Loucy (cell line): ENCODE data around the gene STAT3.

Experiments
- H2AFZ ChIP-seq: fragments of 200-600 bp; sonication (generic); 2 replicates; pipeline ENCODE4 v1.6.0; 2016; ENCODE audit warnings: antibody characterized with exemption, mild to moderate bottlenecking, low read length, moderate library complexity
- H3F3A ChIP-seq: fragments of 200-600 bp; 2 replicates; pipeline ENCODE4 v1.6.0; 2016; ENCODE audit warnings: antibody characterized with exemption, low read depth, mild to moderate bottlenecking
- H3K27me3 ChIP-seq: fragments of 200-600 bp; sonication (generic); 2 replicates; pipeline ENCODE4 v1.6.1; 2014; ENCODE audit warnings: low read length, mild to moderate bottlenecking; ENCODE audit not compliant: insufficient read depth, poor library complexity, severe bottlenecking
- H3K36me3 ChIP-seq: fragments of 200-600 bp; sonication (generic); 2 replicates; pipeline ENCODE4 v1.6.1; 2016; ENCODE audit warnings: low read length; ENCODE audit not compliant: insufficient read depth
- H3K4me1 ChIP-seq: fragments of 200-600 bp; sonication (generic); 2 replicates; pipeline ENCODE4 v1.5.1; 2014; ENCODE audit warnings: low read length, mild to moderate bottlenecking; ENCODE audit not compliant: insufficient read depth, poor library complexity, severe bottlenecking
- H3K4me2 ChIP-seq: fragments of 200-600 bp; sonication (generic); 2 replicates; pipeline ENCODE4 v1.6.0; 2014; ENCODE audit warnings: antibody characterized with exemption, low read length, low read depth, mild to moderate bottlenecking; ENCODE audit not compliant: poor library complexity, severe bottlenecking
- H3K4me3 ChIP-seq: fragments of 200-600 bp; sonication (generic); 2 replicates; pipeline ENCODE4 v1.5.1; 2014; ENCODE audit warnings: low read length, mild to moderate bottlenecking, mixed read lengths; ENCODE audit not compliant: poor library complexity, severe bottlenecking
- H3K79me2 ChIP-seq: fragments of 200-600 bp; sonication (generic); 2 replicates; pipeline ENCODE4 v1.6.1; 2014; ENCODE audit warnings: low read length; ENCODE audit not compliant: insufficient read depth
- H3K9ac ChIP-seq: fragments of 200-600 bp; sonication (generic); 2 replicates; pipeline ENCODE4 v1.6.0; 2014; ENCODE audit warnings: mild to moderate bottlenecking, low read depth, low read length, moderate library complexity; ENCODE audit not compliant: poor library complexity, severe bottlenecking
- H3K9me2 ChIP-seq: fragments of 200-600 bp; sonication (generic); replicated peaks from 2 replicates; pipeline ENCODE4 v1.6.1; 2016; ENCODE audit warnings: low read depth, low read length, mixed read lengths
- H3K9me3 ChIP-seq: fragments of 200-600 bp; sonication (generic); 2 replicates; pipeline ENCODE4 v1.6.1; 2014; ENCODE audit warnings: mild to moderate bottlenecking, antibody characterized with exemption, low read length, low read depth; ENCODE audit not compliant: insufficient read depth
- H4K20me1 ChIP-seq: fragments of 200-600 bp; sonication (generic); 2 replicates; pipeline ENCODE4 v1.6.0; 2014; ENCODE audit warnings: antibody characterized with exemption, low read length, mild to moderate bottlenecking; ENCODE audit not compliant: insufficient read depth, poor library complexity, severe bottlenecking
- EZH2phosphoT487 ChIP-seq: fragments of 200-600 bp; IDR thresholded peaks from 2 replicates; pipeline ENCODE4 v1.6.1; 2018; ENCODE audit warnings: antibody characterized with exemption, mild to moderate bottlenecking, moderate library complexity, borderline replicate concordance
- TF ChIP-seq, protein P1 (sequence below): fragments of 200-600 bp; sonication (generic); conservative IDR thresholded peaks from 2 replicates; pipeline ENCODE4 v1.5.1; 2014; ENCODE audit warnings: mild to moderate bottlenecking, antibody characterized with exemption, low read length

The STAT3 gene

DNA sequence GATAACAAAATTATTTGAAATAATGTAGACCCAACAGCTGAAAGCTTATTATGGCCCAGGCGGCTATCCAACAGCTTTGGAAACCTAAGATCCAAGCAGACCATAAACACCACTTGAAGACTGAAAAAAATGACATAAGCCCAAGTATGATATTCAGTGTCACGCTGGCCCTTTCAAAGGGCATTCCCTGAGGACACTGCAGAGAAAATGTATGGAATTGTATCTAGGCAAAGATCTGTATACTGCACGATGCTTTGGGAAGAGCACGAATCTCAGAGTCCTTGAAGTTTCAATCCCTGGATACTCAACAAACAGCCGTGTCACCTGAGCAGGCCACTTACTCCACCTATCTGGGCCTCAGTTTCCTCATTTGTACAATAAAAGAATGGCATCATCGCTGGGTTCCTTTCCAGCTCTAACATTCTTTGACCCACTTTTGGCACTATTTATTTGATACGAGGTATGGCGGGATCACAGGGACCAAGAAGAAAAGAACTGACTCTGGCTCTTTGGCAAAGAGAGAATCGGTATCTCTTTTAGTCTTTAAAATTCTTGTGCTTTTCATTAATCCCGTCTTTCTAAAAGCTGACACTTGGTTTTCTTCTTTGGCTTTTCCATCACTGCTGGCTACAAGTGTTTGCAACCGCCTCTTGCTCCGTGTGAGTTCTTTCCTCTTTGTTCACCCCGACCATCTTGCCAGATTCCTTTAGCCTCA lies 113.3 kb downstream of the STAT3 start:
- no peaks in the 10 kb centered on the region for H3K9me2 ChIP-seq
- peak overlapping the region; percentile 94 for H3K4me2 ChIP-seq

DNA sequence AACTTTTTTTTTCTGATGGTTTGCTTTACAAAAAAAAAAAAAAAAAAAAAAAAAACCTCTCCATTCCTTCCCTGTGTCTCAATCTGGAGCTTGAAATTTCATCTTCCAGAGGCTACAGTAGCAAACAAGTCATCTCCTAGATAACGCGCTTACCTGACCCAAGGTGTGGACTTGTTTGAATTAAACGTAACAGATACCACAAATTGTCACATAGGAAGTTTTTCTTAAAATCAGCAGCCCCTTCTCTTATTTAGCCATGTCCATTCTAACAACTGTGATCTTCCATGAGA lies 114.0 kb downstream of the STAT3 start:
- Histone ChIP-seq H4K20me1 (peaks cover 61% of the 10 kb centered on the region), H3K27me3 (no peaks in the 10 kb centered on the region), H3K79me2 (peaks cover 77% of the 10 kb centered on the region), H3F3A (no peaks in the 10 kb centered on the region), H3K9me2 (no peaks in the 10 kb centered on the region), H3K4me1 (peaks cover 71% of the 10 kb centered on the region), H3K9ac (peak overlapping the region; percentile 98), H3K4me3 (peak overlapping the region; percentile 97), H3K36me3 (no peaks in the 10 kb centered on the region), H2AFZ (no peak overlapping the region), H3K4me2 (peak overlapping the region; percentile 94), H3K9me3 (no peaks in the 10 kb centered on the region)
- TF ChIP-seq, protein P1, sequence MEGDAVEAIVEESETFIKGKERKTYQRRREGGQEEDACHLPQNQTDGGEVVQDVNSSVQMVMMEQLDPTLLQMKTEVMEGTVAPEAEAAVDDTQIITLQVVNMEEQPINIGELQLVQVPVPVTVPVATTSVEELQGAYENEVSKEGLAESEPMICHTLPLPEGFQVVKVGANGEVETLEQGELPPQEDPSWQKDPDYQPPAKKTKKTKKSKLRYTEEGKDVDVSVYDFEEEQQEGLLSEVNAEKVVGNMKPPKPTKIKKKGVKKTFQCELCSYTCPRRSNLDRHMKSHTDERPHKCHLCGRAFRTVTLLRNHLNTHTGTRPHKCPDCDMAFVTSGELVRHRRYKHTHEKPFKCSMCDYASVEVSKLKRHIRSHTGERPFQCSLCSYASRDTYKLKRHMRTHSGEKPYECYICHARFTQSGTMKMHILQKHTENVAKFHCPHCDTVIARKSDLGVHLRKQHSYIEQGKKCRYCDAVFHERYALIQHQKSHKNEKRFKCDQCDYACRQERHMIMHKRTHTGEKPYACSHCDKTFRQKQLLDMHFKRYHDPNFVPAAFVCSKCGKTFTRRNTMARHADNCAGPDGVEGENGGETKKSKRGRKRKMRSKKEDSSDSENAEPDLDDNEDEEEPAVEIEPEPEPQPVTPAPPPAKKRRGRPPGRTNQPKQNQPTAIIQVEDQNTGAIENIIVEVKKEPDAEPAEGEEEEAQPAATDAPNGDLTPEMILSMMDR: no peak
- TF ChIP-seq EZH2phosphoT487: no peak

More for the DNA sequence above, 113.3 kb downstream of the STAT3 start:
- Histone ChIP-seq H3K36me3 (no peaks in the 10 kb centered on the region), H3F3A (no peaks in the 10 kb centered on the region), H3K9me3 (no peaks in the 10 kb centered on the region), H4K20me1 (peaks cover 54% of the 10 kb centered on the region), H3K79me2 (peaks cover 70% of the 10 kb centered on the region), H3K27me3 (no peaks in the 10 kb centered on the region), H2AFZ (peak overlapping the region; percentile 66), H3K4me3 (peak overlapping the region; percentile 97), H3K9ac (peak overlapping the region; percentile 98), H3K4me1 (peaks cover 65% of the 10 kb centered on the region)
- no peak for TF ChIP-seq EZH2phosphoT487
- TF ChIP-seq, protein P1: no peak

DNA sequence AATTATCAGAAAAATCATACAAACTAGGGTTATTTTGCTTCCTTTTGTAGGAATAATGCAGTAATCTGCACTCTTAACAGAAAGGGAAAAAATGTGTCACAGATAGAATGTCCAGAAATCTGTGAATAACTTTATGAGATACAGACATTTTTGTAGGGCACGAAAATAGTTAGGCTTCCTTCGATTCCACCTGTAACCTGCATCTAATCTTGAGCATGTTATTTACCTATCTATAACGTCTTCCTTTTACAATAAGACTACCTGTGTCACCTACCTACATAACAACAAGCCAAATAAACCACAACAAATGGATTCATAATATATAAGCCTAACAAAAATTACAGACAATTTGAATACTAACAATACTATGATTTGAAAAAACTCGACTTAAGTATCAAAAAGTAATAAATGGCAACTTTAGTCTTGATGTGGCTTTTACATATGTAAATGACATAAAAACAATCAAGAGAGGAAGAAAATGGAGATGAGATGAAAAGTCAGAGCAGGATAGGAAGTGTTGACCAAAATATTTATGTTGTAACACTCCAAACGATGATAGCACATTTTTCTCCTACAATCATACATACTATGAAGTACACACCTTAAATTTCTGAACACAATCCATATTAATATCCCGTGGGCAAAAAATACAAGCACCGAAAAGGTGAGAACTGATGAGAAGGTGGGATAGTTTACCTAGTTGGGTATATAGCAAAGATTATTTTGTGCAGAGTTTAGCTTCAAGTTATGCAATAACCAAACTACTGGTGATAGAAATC lies 114.6 kb downstream of the STAT3 start:
- Histone ChIP-seq H4K20me1 (peaks cover 65% of the 10 kb centered on the region), H3K4me1 (peaks cover 73% of the 10 kb centered on the region), H3K36me3 (no peaks in the 10 kb centered on the region), H3K79me2 (peaks cover 83% of the 10 kb centered on the region), H3F3A (no peaks in the 10 kb centered on the region), H3K27me3 (no peaks in the 10 kb centered on the region), H2AFZ (no peak overlapping the region), H3K4me2 (peak overlapping the region; percentile 94), H3K4me3 (peak overlapping the region; percentile 97), H3K9me2 (no peaks in the 10 kb centered on the region), H3K9ac (peak overlapping the region; percentile 98), H3K9me3 (no peaks in the 10 kb centered on the region)
- TF ChIP-seq, protein P1: no peak
- no peak for TF ChIP-seq EZH2phosphoT487
